ENCODE data around the gene LRP5.
"Not testable (repeated sequence)": the region's sequence is repeated elsewhere in the genome, so short reads cannot be mapped to it uniquely, and the experiment has no call there.

The LRP5 gene

GRCh38 chr11:68271023-68271780, 41.2 kb upstream of the LRP5 start:
- Histone ChIP-seq H3K9me3 (ENCODE audit: low read length) (no peaks in the 10 kb centered on the region), H3K36me3 (ENCODE audit: insufficient read depth, low read length) (peaks cover 19% of the 10 kb centered on the region), H3K4me3 (ENCODE audit: low read depth in 1 of 2, low read length in 2 of 2) (peak overlapping the region; percentile 81 to 87), H3K27me3 (ENCODE audit: control insufficient read depth in 1 of 2, insufficient read depth in 2 of 2, low read length in 2 of 2) (no peaks in the 10 kb centered on the region), H3K27ac (ENCODE audit: low read depth, low read length) (peak overlapping the region; percentile 91), H3K4me1 (ENCODE audit: insufficient read depth, low read length) (peaks cover 20% of the 10 kb centered on the region), H3K9ac (ENCODE audit: low read length) (peak overlapping the region; percentile 85)

- H3K36me3 ChIP-seq (ENCODE audit: insufficient read depth, low read length), result peaks cover 12% of the 10 kb centered on the region
- no peaks in the 10 kb centered on the region for H3K27me3 ChIP-seq (ENCODE audit: control insufficient read depth in 1 of 2, insufficient read depth in 2 of 2, low read length in 2 of 2)
- peaks cover 20% of the 10 kb centered on the region for H3K4me1 ChIP-seq (ENCODE audit: insufficient read depth, low read length)
- H3K9ac ChIP-seq (ENCODE audit: low read length), result peak within 1 kb of the TSS; percentile 85
- peak within 1 kb of the TSS; percentile 81 to 87 for H3K4me3 ChIP-seq (ENCODE audit: low read depth in 1 of 2, low read length in 2 of 2)
- H3K27ac ChIP-seq (ENCODE audit: low read depth, low read length), result peak within 1 kb of the TSS; percentile 91
- no peaks in the 10 kb centered on the region for H3K9me3 ChIP-seq (ENCODE audit: low read length)
Observed at GRCh38 chr11:68271781-68272608, 40.4 kb upstream of the LRP5 start, which contains the start of gene C11orf24. Gene C11orf24, minus strand, starts transcription at chr11:68271973. Its CDS starts 8,206 bp downstream, at chr11:68263767.

- peaks cover under 1% of the 10 kb centered on the region for H3K36me3 ChIP-seq (ENCODE audit: insufficient read depth, low read length)
- peaks cover 20% of the 10 kb centered on the region for H3K4me1 ChIP-seq (ENCODE audit: insufficient read depth, low read length)
- H3K9me3 ChIP-seq (ENCODE audit: low read length), result no peaks in the 10 kb centered on the region
- no peaks in the 10 kb centered on the region for H3K27me3 ChIP-seq (ENCODE audit: control insufficient read depth in 1 of 2, insufficient read depth in 2 of 2, low read length in 2 of 2)
- H3K9ac ChIP-seq (ENCODE audit: low read length), result no peak overlapping the region
- no peak overlapping the region for H3K4me3 ChIP-seq (ENCODE audit: low read depth in 1 of 2, low read length in 2 of 2)
- H3K27ac ChIP-seq (ENCODE audit: low read depth, low read length), result no peak overlapping the region
Observed at GRCh38 chr11:68273026-68273738, 39.2 kb upstream of the LRP5 start.

- Histone ChIP-seq H3K4me3 (ENCODE audit: low read depth in 1 of 2, low read length in 2 of 2) (no peak overlapping the region), H3K9me3 (ENCODE audit: low read length) (no peaks in the 10 kb centered on the region), H3K36me3 (ENCODE audit: insufficient read depth, low read length) (no peaks in the 10 kb centered on the region), H3K27me3 (ENCODE audit: control insufficient read depth in 1 of 2, insufficient read depth in 2 of 2, low read length in 2 of 2) (no peaks in the 10 kb centered on the region), H3K9ac (ENCODE audit: low read length) (no peak overlapping the region), H3K27ac (ENCODE audit: low read depth, low read length) (no peak overlapping the region), H3K4me1 (ENCODE audit: insufficient read depth, low read length) (peaks cover 19% of the 10 kb centered on the region)
Observed at GRCh38 chr11:68274306-68274705, 38.1 kb upstream of the LRP5 start.

GRCh38 chr11:68275721-68276507, 36.5 kb upstream of the LRP5 start:
- H3K27me3 ChIP-seq (ENCODE audit: control insufficient read depth in 1 of 2, insufficient read depth in 2 of 2, low read length in 2 of 2), result no peaks in the 10 kb centered on the region
- peaks cover 3% of the 10 kb centered on the region for H3K4me1 ChIP-seq (ENCODE audit: insufficient read depth, low read length)
- H3K36me3 ChIP-seq (ENCODE audit: insufficient read depth, low read length), result no peaks in the 10 kb centered on the region
- no peaks in the 10 kb centered on the region for H3K9me3 ChIP-seq (ENCODE audit: low read length)
- H3K4me3 ChIP-seq (ENCODE audit: low read depth in 1 of 2, low read length in 2 of 2), result no peak overlapping the region
- H3K27ac ChIP-seq (ENCODE audit: low read depth, low read length), result no peak overlapping the region
- H3K9ac ChIP-seq (ENCODE audit: low read length), result no peak overlapping the region

GRCh38 chr11:68276861-68277260, 35.5 kb upstream of the LRP5 start:
- H3K27me3 ChIP-seq (ENCODE audit: control insufficient read depth in 1 of 2, insufficient read depth in 2 of 2, low read length in 2 of 2), result no peaks in the 10 kb centered on the region
- H3K9ac ChIP-seq (ENCODE audit: low read length), result no peak overlapping the region
- H3K4me3 ChIP-seq (ENCODE audit: low read depth in 1 of 2, low read length in 2 of 2), result no peak overlapping the region
- H3K27ac ChIP-seq (ENCODE audit: low read depth, low read length), result no peak overlapping the region
- no peaks in the 10 kb centered on the region for H3K36me3 ChIP-seq (ENCODE audit: insufficient read depth, low read length)
- H3K4me1 ChIP-seq (ENCODE audit: insufficient read depth, low read length), result no peaks in the 10 kb centered on the region
- H3K9me3 ChIP-seq (ENCODE audit: low read length), result no peaks in the 10 kb centered on the region

GRCh38 chr11:68279676-68280075, 32.7 kb upstream of the LRP5 start:
- Histone ChIP-seq H3K36me3 (ENCODE audit: insufficient read depth, low read length) (no peaks in the 10 kb centered on the region), H3K4me3 (ENCODE audit: low read depth in 1 of 2, low read length in 2 of 2) (no peak overlapping the region), H3K27me3 (ENCODE audit: control insufficient read depth in 1 of 2, insufficient read depth in 2 of 2, low read length in 2 of 2) (no peaks in the 10 kb centered on the region), H3K27ac (ENCODE audit: low read depth, low read length) (no peak overlapping the region), H3K4me1 (ENCODE audit: insufficient read depth, low read length) (no peaks in the 10 kb centered on the region), H3K9ac (ENCODE audit: low read length) (no peak overlapping the region), H3K9me3 (ENCODE audit: low read length) (no peaks in the 10 kb centered on the region)

- Histone ChIP-seq H3K27ac (ENCODE audit: low read depth, low read length) (no peak overlapping the region), H3K9me3 (ENCODE audit: low read length) (no peaks in the 10 kb centered on the region), H3K4me1 (ENCODE audit: insufficient read depth, low read length) (no peaks in the 10 kb centered on the region), H3K4me3 (ENCODE audit: low read depth in 1 of 2, low read length in 2 of 2) (no peak overlapping the region), H3K27me3 (ENCODE audit: control insufficient read depth in 1 of 2, insufficient read depth in 2 of 2, low read length in 2 of 2) (no peaks in the 10 kb centered on the region), H3K9ac (ENCODE audit: low read length) (no peak overlapping the region), H3K36me3 (ENCODE audit: insufficient read depth, low read length) (no peaks in the 10 kb centered on the region)
Observed at GRCh38 chr11:68282141-68282860, 30.1 kb upstream of the LRP5 start.

- Histone ChIP-seq H3K36me3 (ENCODE audit: insufficient read depth, low read length) (no peaks in the 10 kb centered on the region), H3K4me1 (ENCODE audit: insufficient read depth, low read length) (no peaks in the 10 kb centered on the region), H3K4me3 (ENCODE audit: low read depth in 1 of 2, low read length in 2 of 2) (no peak overlapping the region), H3K9me3 (ENCODE audit: low read length) (no peaks in the 10 kb centered on the region), H3K27ac (ENCODE audit: low read depth, low read length) (no peak overlapping the region), H3K27me3 (ENCODE audit: control insufficient read depth in 1 of 2, insufficient read depth in 2 of 2, low read length in 2 of 2) (no peaks in the 10 kb centered on the region), H3K9ac (ENCODE audit: low read length) (no peak overlapping the region)
Observed at GRCh38 chr11:68282861-68283230, 29.5 kb upstream of the LRP5 start.

GRCh38 chr11:68284588-68284987, 27.8 kb upstream of the LRP5 start:
- H3K36me3 ChIP-seq (ENCODE audit: insufficient read depth, low read length); H3K9ac ChIP-seq (ENCODE audit: low read length): not testable (repeated sequence)

More at GRCh38 chr11:68284588-68284987, 27.8 kb upstream of the LRP5 start:
- not testable (repeated sequence) for H3K27me3 ChIP-seq (ENCODE audit: control insufficient read depth in 1 of 2, insufficient read depth in 2 of 2, low read length in 2 of 2); H3K4me3 ChIP-seq (ENCODE audit: low read depth in 1 of 2, low read length in 2 of 2); H3K27ac ChIP-seq (ENCODE audit: low read depth, low read length); H3K4me1 ChIP-seq (ENCODE audit: insufficient read depth, low read length); H3K9me3 ChIP-seq (ENCODE audit: low read length)
